GM12878 (cell line): Measurements from ENCODE around the gene GALNT15. TPM values are rescaled to one million over a fixed set of nuclear protein-coding genes. Genes with fewer than 3 reads are reported as not detected.

ENCODE experiments used
- ATAC-seq: fragments of 200-7000 bp; cut with Tn5 transposase; 3 replicates; pipeline ENCODE4 v1.9.1; 2020; ENCODE audit warnings: mild to moderate bottlenecking, moderate library complexity
- BruUV-seq: library from RNA; stranded (reverse); fragments of 400-500 nt; replicated peaks from 2 replicates; lab custom pipeline; 2021; lab: Mats Ljungman, UMichigan
- CTCF ChIA-PET: fragments of 300-600 bp; sonication (Branson Sonifier 250); formaldehyde crosslinking; extraction: SDS; loops from one replicate; lab custom pipeline; 2021; ENCODE audit warnings: inconsistent platforms; lab: Yijun Ruan, JAX
- POLR2A ChIA-PET: fragments of 350-600 bp; formaldehyde crosslinking; extraction: SDS; loops from one replicate; lab custom pipeline; 2021; ENCODE audit warnings: inconsistent platforms; lab: Charles Lee
- RAD21 ChIA-PET: fragments of 300-600 bp; sonication (Branson Sonifier 250); formaldehyde crosslinking; loops from one replicate; lab custom pipeline; 2023; ENCODE audit warnings: antibody characterized with exemption; ENCODE audit not compliant: unreplicated experiment; lab: Charles Lee
- SMC1A ChIA-PET: fragments of 300-600 bp; sonication (Branson Sonifier 250); formaldehyde crosslinking; loops from one replicate; lab custom pipeline; 2023; ENCODE audit not compliant: unreplicated experiment, uncharacterized antibody; lab: Charles Lee
- DNase-seq: peaks from one replicate; pipeline ENCODE4 v3.0.0-alpha.2; 2011; ENCODE audit warnings: low read depth, low spot score
- FAIRE-seq: peaks from 3 replicates; lab custom pipeline; 2011; peaks lifted over from hg19 to GRCh38; lab: Jason Lieb, UNC
- H2AFZ ChIP-seq: 2 replicates; pipeline ENCODE4 v1.6.0; 2011; ENCODE audit warnings: low read depth, low read length, control low read depth; ENCODE audit not compliant: control insufficient read depth
- H3K27ac ChIP-seq: 2 replicates; pipeline ENCODE4 v1.5.1; 2011; ENCODE audit warnings: control low read depth; ENCODE audit not compliant: control insufficient read depth, insufficient read depth
- H3K27me3 ChIP-seq, 2 experiments: replicated peaks in 1 of 2; 2 replicates each; pipeline versions ENCODE4 v1.6.0 to v1.6.1; 2011; ENCODE audit warnings: low read length in 1 of 2; ENCODE audit not compliant: control insufficient read depth in 2 of 2, insufficient read depth in 2 of 2
- H3K36me3 ChIP-seq, 2 experiments: 2 replicates each; pipeline ENCODE4 v1.5.1; 2011; ENCODE audit warnings: low read length in 1 of 2; ENCODE audit not compliant: control insufficient read depth in 2 of 2, insufficient read depth in 2 of 2
- H3K4me1 ChIP-seq: 2 replicates; pipeline ENCODE4 v1.6.1; 2011; ENCODE audit warnings: mild to moderate bottlenecking, low read length, moderate library complexity, mixed read lengths; ENCODE audit not compliant: control insufficient read depth, insufficient read depth
- H3K4me2 ChIP-seq: 2 replicates; pipeline ENCODE4 v1.6.0; 2011; ENCODE audit warnings: control low read depth; ENCODE audit not compliant: control insufficient read depth, insufficient read depth
- H3K4me3 ChIP-seq: fragments of 200-600 bp; sonication (generic); 2 replicates; pipeline ENCODE4 v1.5.1; 2016
- H3K79me2 ChIP-seq: 2 replicates; pipeline ENCODE4 v1.6.0; 2011; ENCODE audit warnings: low read length; ENCODE audit not compliant: control insufficient read depth, insufficient read depth
- H3K9ac ChIP-seq: 2 replicates; pipeline ENCODE4 v1.8.0; 2011; ENCODE audit warnings: low read length, control low read depth, mixed read lengths; ENCODE audit not compliant: control insufficient read depth, insufficient read depth
- H3K9me3 ChIP-seq: replicated peaks from 3 replicates; pipeline ENCODE4 v1.5.1; 2011; ENCODE audit warnings: mild to moderate bottlenecking, low read length; ENCODE audit not compliant: control insufficient read depth, insufficient read depth
- H4K20me1 ChIP-seq: 2 replicates; pipeline ENCODE4 v1.6.0; 2011; ENCODE audit not compliant: control insufficient read depth, insufficient read depth
- ATF7 ChIP-seq: fragments of 450-650 bp; IDR thresholded peaks from 2 replicates; pipeline ENCODE4 v1.6.1; 2016; ENCODE audit warnings: low read depth, mild to moderate bottlenecking
- ESRRA ChIP-seq: IDR thresholded peaks from 2 replicates; pipeline ENCODE4 v1.6.1; 2012; ENCODE audit warnings: mild to moderate bottlenecking, low read length, improper control_type of control experiment
- RFX5 ChIP-seq: IDR thresholded peaks from 2 replicates; pipeline ENCODE4 v1.6.1; 2011; ENCODE audit warnings: low read depth, low read length, improper control_type of control experiment
- SMARCA5 ChIP-seq: fragments of 450-650 bp; IDR thresholded peaks from 2 replicates; pipeline ENCODE4 v1.6.1; 2017; ENCODE audit warnings: mild to moderate bottlenecking
- SP1 ChIP-seq: IDR thresholded peaks from one replicate; pipeline ENCODE4 v1.6.1; 2011; ENCODE audit warnings: low read depth, low read length
- TCF7 ChIP-seq: IDR thresholded peaks from 2 replicates; pipeline ENCODE4 v1.6.1; 2014; ENCODE audit warnings: antibody characterized with exemption, borderline replicate concordance
- ZNF384 ChIP-seq: IDR thresholded peaks from 2 replicates; pipeline ENCODE4 v1.6.1; 2012; ENCODE audit warnings: low read depth, mild to moderate bottlenecking, low read length, improper control_type of control experiment, borderline replicate concordance
- WGBS: methylation state at CpG from one replicate; pipeline ENCODE4 v1.1.6; 2016; ENCODE audit warnings: low lambda C conversion rate; ENCODE audit not compliant: insufficient replicate concordance, insufficient coverage; ENCODE audit errors: missing lambda C conversion rate; 5-methylcytosine and 5-hydroxymethylcytosine counted together
- in situ Hi-C: fragments of 300-500 bp; cut with MboI; formaldehyde crosslinking; loops from 9 replicates; pipeline ENCODE4 v1.14.3; 2018; ENCODE audit warnings: mixed read lengths
- intact Hi-C: fragments of 100-400 bp; cut with micrococcal nuclease; formaldehyde crosslinking; loops from one replicate; pipeline ENCODE4 v1.14.2; 2022; ENCODE audit not compliant: unreplicated experiment
- polyA plus RNA-seq, 11 experiments: library from polyadenylated mRNA; depleted of rRNA in 4 of 11; unstranded in 6 of 11; stranded (reverse) in 5 of 11; fragments of >200 nt; fragmentation: Nextera tagmentation in 4 of 11; fragmentation: Illumina TruSeq in 1 of 11; extraction: Ambion mirVana in 4 of 11; extraction: Trizol in 1 of 11; gene quantifications; 1 replicate in 1 of 11; 2 replicates in 10 of 11; pipeline versions ENCODE4 v1.2.1 to v1.2.3, GENCODE V29; 2011 to 2016; ENCODE audit warnings: inconsistent platforms in 2 of 11, missing spikeins in 2 of 11, low read depth in 1 of 11
- total RNA-seq, 4 experiments: library from RNA; depleted of rRNA in 3 of 4; stranded (reverse); fragments of >200 nt in 3 of 4; fragmentation: Illumina TruSeq in 1 of 4; extraction: Trizol in 1 of 4; gene quantifications; 2 replicates each; pipeline versions ENCODE4 v1.2.1 to v1.2.3, GENCODE V29; 2013 to 2021
- TF ChIP-seq, protein P1 (sequence below): IDR thresholded peaks from 2 replicates; pipeline ENCODE4 v1.6.1; 2012; ENCODE audit warnings: mild to moderate bottlenecking, low read depth, low read length
- TF ChIP-seq, protein P2 (sequence below): IDR thresholded peaks from 2 replicates; pipeline ENCODE4 v1.6.1; 2012; ENCODE audit warnings: low read length, inconsistent platforms
- TF ChIP-seq, protein P3 (sequence below): fragments of 450-650 bp; IDR thresholded peaks from 2 replicates; pipeline ENCODE4 v1.6.1; 2017; ENCODE audit warnings: mild to moderate bottlenecking

Gene GALNT15
- total and polyA plus RNA-seq, 10 of the 15 experiments (the other 5 are each of a cell fraction or from before 2014, with no cell fraction given) = 0.03 to 0.05 TPM; not detected in 8

DNA sequence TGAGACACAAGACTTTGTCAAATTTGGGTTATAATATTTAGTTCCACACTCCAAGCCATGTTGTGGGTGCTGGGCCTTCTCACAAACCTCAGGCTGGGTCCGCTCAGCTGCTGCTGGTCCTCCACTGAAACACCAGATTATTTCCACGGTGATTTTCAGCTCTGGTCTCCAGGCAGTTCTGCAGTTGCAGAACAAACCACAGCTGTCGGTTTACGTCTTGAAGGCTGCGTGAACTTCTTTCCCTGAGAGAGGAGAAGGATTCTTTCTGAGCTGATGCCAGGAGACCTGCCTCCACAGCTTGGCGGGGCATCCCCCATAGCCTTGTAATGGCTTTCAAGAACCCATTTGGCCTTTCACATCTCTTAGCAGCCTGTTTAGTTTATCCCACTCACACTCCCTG is 16.2 kb downstream of the GALNT15 start:
- H3K9me3 ChIP-seq = no peaks in the 10 kb centered on the region
- POLR2A ChIA-PET = no interaction called here
- H3K9ac ChIP-seq = no peak overlapping the region
- FAIRE-seq = no peak
- no peak for TF ChIP-seq ESRRA
- TF ChIP-seq, protein P1, sequence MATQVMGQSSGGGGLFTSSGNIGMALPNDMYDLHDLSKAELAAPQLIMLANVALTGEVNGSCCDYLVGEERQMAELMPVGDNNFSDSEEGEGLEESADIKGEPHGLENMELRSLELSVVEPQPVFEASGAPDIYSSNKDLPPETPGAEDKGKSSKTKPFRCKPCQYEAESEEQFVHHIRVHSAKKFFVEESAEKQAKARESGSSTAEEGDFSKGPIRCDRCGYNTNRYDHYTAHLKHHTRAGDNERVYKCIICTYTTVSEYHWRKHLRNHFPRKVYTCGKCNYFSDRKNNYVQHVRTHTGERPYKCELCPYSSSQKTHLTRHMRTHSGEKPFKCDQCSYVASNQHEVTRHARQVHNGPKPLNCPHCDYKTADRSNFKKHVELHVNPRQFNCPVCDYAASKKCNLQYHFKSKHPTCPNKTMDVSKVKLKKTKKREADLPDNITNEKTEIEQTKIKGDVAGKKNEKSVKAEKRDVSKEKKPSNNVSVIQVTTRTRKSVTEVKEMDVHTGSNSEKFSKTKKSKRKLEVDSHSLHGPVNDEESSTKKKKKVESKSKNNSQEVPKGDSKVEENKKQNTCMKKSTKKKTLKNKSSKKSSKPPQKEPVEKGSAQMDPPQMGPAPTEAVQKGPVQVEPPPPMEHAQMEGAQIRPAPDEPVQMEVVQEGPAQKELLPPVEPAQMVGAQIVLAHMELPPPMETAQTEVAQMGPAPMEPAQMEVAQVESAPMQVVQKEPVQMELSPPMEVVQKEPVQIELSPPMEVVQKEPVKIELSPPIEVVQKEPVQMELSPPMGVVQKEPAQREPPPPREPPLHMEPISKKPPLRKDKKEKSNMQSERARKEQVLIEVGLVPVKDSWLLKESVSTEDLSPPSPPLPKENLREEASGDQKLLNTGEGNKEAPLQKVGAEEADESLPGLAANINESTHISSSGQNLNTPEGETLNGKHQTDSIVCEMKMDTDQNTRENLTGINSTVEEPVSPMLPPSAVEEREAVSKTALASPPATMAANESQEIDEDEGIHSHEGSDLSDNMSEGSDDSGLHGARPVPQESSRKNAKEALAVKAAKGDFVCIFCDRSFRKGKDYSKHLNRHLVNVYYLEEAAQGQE = no peak
- TF ChIP-seq SP1 = no peak
- no peak for TF ChIP-seq RFX5
- TF ChIP-seq, protein P2, sequence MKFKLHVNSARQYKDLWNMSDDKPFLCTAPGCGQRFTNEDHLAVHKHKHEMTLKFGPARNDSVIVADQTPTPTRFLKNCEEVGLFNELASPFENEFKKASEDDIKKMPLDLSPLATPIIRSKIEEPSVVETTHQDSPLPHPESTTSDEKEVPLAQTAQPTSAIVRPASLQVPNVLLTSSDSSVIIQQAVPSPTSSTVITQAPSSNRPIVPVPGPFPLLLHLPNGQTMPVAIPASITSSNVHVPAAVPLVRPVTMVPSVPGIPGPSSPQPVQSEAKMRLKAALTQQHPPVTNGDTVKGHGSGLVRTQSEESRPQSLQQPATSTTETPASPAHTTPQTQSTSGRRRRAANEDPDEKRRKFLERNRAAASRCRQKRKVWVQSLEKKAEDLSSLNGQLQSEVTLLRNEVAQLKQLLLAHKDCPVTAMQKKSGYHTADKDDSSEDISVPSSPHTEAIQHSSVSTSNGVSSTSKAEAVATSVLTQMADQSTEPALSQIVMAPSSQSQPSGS = no peak
- no peak for TF ChIP-seq TCF7
- TF ChIP-seq, protein P3, sequence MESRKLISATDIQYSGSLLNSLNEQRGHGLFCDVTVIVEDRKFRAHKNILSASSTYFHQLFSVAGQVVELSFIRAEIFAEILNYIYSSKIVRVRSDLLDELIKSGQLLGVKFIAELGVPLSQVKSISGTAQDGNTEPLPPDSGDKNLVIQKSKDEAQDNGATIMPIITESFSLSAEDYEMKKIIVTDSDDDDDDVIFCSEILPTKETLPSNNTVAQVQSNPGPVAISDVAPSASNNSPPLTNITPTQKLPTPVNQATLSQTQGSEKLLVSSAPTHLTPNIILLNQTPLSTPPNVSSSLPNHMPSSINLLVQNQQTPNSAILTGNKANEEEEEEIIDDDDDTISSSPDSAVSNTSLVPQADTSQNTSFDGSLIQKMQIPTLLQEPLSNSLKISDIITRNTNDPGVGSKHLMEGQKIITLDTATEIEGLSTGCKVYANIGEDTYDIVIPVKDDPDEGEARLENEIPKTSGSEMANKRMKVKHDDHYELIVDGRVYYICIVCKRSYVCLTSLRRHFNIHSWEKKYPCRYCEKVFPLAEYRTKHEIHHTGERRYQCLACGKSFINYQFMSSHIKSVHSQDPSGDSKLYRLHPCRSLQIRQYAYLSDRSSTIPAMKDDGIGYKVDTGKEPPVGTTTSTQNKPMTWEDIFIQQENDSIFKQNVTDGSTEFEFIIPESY = no peak
- no peak for TF ChIP-seq ATF7
- no peak for TF ChIP-seq SMARCA5
- no peak for TF ChIP-seq ZNF384
- 49% methylated on average over 6 of the region's 6 CpGs for WGBS
- H3K27ac ChIP-seq = no peak overlapping the region
- H3K4me3 ChIP-seq = no peak overlapping the region
- DNase-seq = no peak
- BruUV-seq = no TSS peak
- H3K36me3 ChIP-seq = no peaks in the 10 kb centered on the region
- peaks cover 0 to 3% of the 10 kb centered on the region in 2 experiments; a peak in 1 of 4 replicates for H3K27me3 ChIP-seq
- in situ Hi-C loops (no loop called here), intact Hi-C loops (no loop called here)
- CTCF ChIA-PET = no interaction called here
- SMC1A ChIA-PET = interaction anchor here (0.5 kb wide), 1 partner anchor 1914 kb away, joined by 3 read pairs; no protein-coding TSS in a partner anchor
- H3K4me1 ChIP-seq = no peaks in the 10 kb centered on the region
- H4K20me1 ChIP-seq = no peaks in the 10 kb centered on the region
- RAD21 ChIA-PET = no interaction called here
- H3K79me2 ChIP-seq = no peaks in the 10 kb centered on the region
- H3K4me2 ChIP-seq = no peak overlapping the region
- no peak for ATAC-seq
- no peak overlapping the region for H2AFZ ChIP-seq
